ENCODE measurements around the gene CTNNBL1. TPM values are rescaled to one million over a fixed set of nuclear protein-coding genes. Genes with fewer than 3 reads are reported as not detected.

The CTNNBL1 gene
- total and polyA plus RNA-seq, 2 of the 4 experiments (the other 2 are of a cell fraction), result 29.9 to 34.1 TPM

- Histone ChIP-seq H3K14ac (replicated peaks; ENCODE audit: low read depth, low read length) (no peak overlapping the region), H3K18ac (ENCODE audit: low read depth, low read length) (no peak overlapping the region; the same call in 1 of the 2 replicates), H3K27ac (ENCODE audit: insufficient read depth, low read length) (no peak overlapping the region), H3K4ac (ENCODE audit: low read depth, low read length) (no peak overlapping the region), H2AK5ac (ENCODE audit: low read depth, low read length) (no peak overlapping the region), H3K4me2 (ENCODE audit: low read depth, low read length) (no peak overlapping the region), H3K4me3 (ENCODE audit: insufficient read depth, low read depth, low read length) (no peak overlapping the region), H3K56ac (ENCODE audit: extremely low read depth, insufficient read depth, low read length) (no peak overlapping the region), H2BK15ac (ENCODE audit: low read depth, low read length) (no peak overlapping the region), H3K36me3 (ENCODE audit: control insufficient read depth, insufficient read depth, low read length) (peaks cover 17% of the 10 kb centered on the region), H3K9me1 (ENCODE audit: insufficient read depth, low read length) (peaks cover 8% of the 10 kb centered on the region), H3K23ac (ENCODE audit: low read depth, low read length) (no peak overlapping the region), H3K9ac (ENCODE audit: low read depth, low read length) (no peak overlapping the region), H4K5ac (ENCODE audit: low read depth, low read length) (no peak overlapping the region), H2AK9ac (replicated peaks; ENCODE audit: low read depth, low read length, poor library complexity) (no peak overlapping the region), H3K9me3 (ENCODE audit: control insufficient read depth, insufficient read depth, low read length) (no peaks in the 10 kb centered on the region; the same call in 1 of the 2 replicates), H3K4me1 (ENCODE audit: control insufficient read depth, insufficient read depth, low read length) (no peaks in the 10 kb centered on the region), H2BK20ac (ENCODE audit: low read depth, low read length) (no peak overlapping the region), H4K20me1 (ENCODE audit: insufficient read depth, low read length) (no peaks in the 10 kb centered on the region), H2AFZ (replicated peaks; ENCODE audit: low read length, poor library complexity) (no peak overlapping the region), H2BK5ac (ENCODE audit: low read depth, low read length, poor library complexity, severe bottlenecking) (no peak overlapping the region), H3K27me3 (ENCODE audit: control insufficient read depth, insufficient read depth, low read length) (no peaks in the 10 kb centered on the region), H2BK120ac (ENCODE audit: low read depth, low read length) (no peak overlapping the region), H3K79me1 (ENCODE audit: low read depth in 1 of 2, low read length in 2 of 2) (peaks cover 3 to 23% of the 10 kb centered on the region in 2 experiments; a peak in 3 of 4 replicates), H4K91ac (ENCODE audit: insufficient read depth, low read depth, low read length) (no peak overlapping the region), H4K8ac (ENCODE audit: low read depth in 2 of 2, low read length in 2 of 2) (no peak overlapping the region)
- BruUV-seq (replicated peaks), result no TSS peak
- no peak for TF ChIP-seq CEBPB (IDR thresholded peaks at IDR 0.05; ENCODE audit: low read depth, low read length)
- no peak for TF ChIP-seq BHLHE40 (IDR thresholded peaks at IDR 0.05; ENCODE audit: low read depth, low read length)
- TF ChIP-seq MAZ (IDR thresholded peaks at IDR 0.05; ENCODE audit: borderline replicate concordance, low read depth, low read length), result no peak
- no peak for TF ChIP-seq SMC3 (IDR thresholded peaks at IDR 0.05; ENCODE audit: low read depth, low read length)
- WGBS, 2 experiments (ENCODE audit: extremely low coverage in 2 of 2, insufficient read length in 1 of 2), result 60% methylated on average over 1 of the region's 2 CpGs; no CpG with 5 or more reads in 1 of the 2 experiments
- dilution Hi-C loops (cut with HindIII; ENCODE audit: low sequenced_read_pairs, unreplicated experiment) (no loop called here), in situ Hi-C loops (cut with MboI; ENCODE audit: low sequenced_read_pairs) (no loop called here), intact Hi-C loops (cut with micrococcal nuclease) (no loop called here)
- POLR2A ChIA-PET (ENCODE audit: unreplicated experiment), result no interaction called here
- CTCF ChIA-PET, result no interaction called here
- DNase-seq, result no peak
- ATAC-seq (ENCODE audit: low read depth), result no peak
These were observed 48.3 kb downstream of the CTNNBL1 start for GRCh38 chr20:37742131-37742530.
